Endodermal cell (in vitro differentiated cells): ENCODE measurements around the gene SMCP. TPM values are rescaled to one million over a fixed set of nuclear protein-coding genes. Genes with fewer than 3 reads are reported as not detected.

Experiments used
- DNase-seq: peaks from one replicate; pipeline ENCODE4 v3.0.0-alpha.2; 2017
- H3K27ac ChIP-seq: 2 replicates; pipeline ENCODE4 v1.5.1; 2013; ENCODE audit warnings: mild to moderate bottlenecking, low read depth, low read length, moderate library complexity
- H3K27me3 ChIP-seq: 2 replicates; pipeline ENCODE4 v1.6.1; 2013; ENCODE audit warnings: mild to moderate bottlenecking, low read length, moderate library complexity; ENCODE audit not compliant: insufficient read depth, control insufficient read depth, poor library complexity, severe bottlenecking
- H3K36me3 ChIP-seq: 2 replicates; pipeline ENCODE4 v1.7.0; 2013; ENCODE audit warnings: mild to moderate bottlenecking, low read length, moderate library complexity; ENCODE audit not compliant: control insufficient read depth, insufficient read depth
- H3K4me1 ChIP-seq: one replicate; pipeline ENCODE4 v1.7.0; 2013; ENCODE audit warnings: low read length; ENCODE audit not compliant: control insufficient read depth, insufficient read depth
- H3K4me3 ChIP-seq: 2 replicates; pipeline ENCODE4 v1.5.1; 2013; ENCODE audit warnings: mild to moderate bottlenecking, low read length, moderate library complexity
- H3K9ac ChIP-seq: 2 replicates; pipeline ENCODE4 v1.6.1; 2013; ENCODE audit warnings: mild to moderate bottlenecking, low read length, moderate library complexity; ENCODE audit not compliant: poor library complexity, severe bottlenecking; ENCODE audit errors: extremely low read depth
- H3K9me3 ChIP-seq: 2 replicates; pipeline ENCODE4 v1.6.1; 2013; ENCODE audit warnings: mild to moderate bottlenecking, low read length, moderate library complexity; ENCODE audit not compliant: control insufficient read depth
- H3K27ac Mint-ChIP-seq: 2 replicates; pipeline ENCODE4 v1.8.0; 2020; ENCODE audit warnings: mixed read lengths
- H3K27me3 Mint-ChIP-seq: 2 replicates; pipeline ENCODE4 v1.8.0; 2021; ENCODE audit warnings: mild to moderate bottlenecking, mixed read lengths; ENCODE audit not compliant: insufficient read depth
- H3K36me3 Mint-ChIP-seq: 2 replicates; pipeline ENCODE4 v1.8.0; 2020; ENCODE audit warnings: low read depth, mixed read lengths
- H3K4me1 Mint-ChIP-seq: 2 replicates; pipeline ENCODE4 v1.8.0; 2020; ENCODE audit warnings: mixed read lengths
- H3K4me3 Mint-ChIP-seq: 2 replicates; pipeline ENCODE4 v1.8.0; 2020; ENCODE audit warnings: mild to moderate bottlenecking, moderate library complexity, mixed read lengths
- H3K9me3 Mint-ChIP-seq: 2 replicates; pipeline ENCODE4 v1.8.0; 2020; ENCODE audit warnings: mild to moderate bottlenecking, mixed read lengths
- WGBS, 2 experiments: methylation state at CpG; one replicate each; pipeline versions ENCODE4 v1.1.5 to v1.1.7; 2013; ENCODE audit warnings: missing lambda C conversion rate in 2 of 2, mixed read lengths in 1 of 2; ENCODE audit not compliant: insufficient coverage in 1 of 2, insufficient read length in 1 of 2; 5-methylcytosine and 5-hydroxymethylcytosine counted together
- total RNA-seq, 2 donors: library from RNA; stranded (reverse); fragmentation: NEBNext Ultra II Directional in 1 of 2; extraction: Animal tissue kit (Norgen Biotek cat#: 25700) in 1 of 2; gene quantifications; 2 replicates in 1 of 2; 3 replicates in 1 of 2; pipeline ENCODE4 v1.2.1, GENCODE V29; 2021
- TF ChIP-seq, protein P1 (sequence below): fragments of 200-600 bp; sonication (generic); conservative IDR thresholded peaks from 2 replicates; pipeline ENCODE4 v1.5.0; 2021; ENCODE audit warnings: antibody characterized with exemption, mild to moderate bottlenecking

SMCP gene
- total RNA-seq, 2 donors from 2014 or later = not detected

DNA sequence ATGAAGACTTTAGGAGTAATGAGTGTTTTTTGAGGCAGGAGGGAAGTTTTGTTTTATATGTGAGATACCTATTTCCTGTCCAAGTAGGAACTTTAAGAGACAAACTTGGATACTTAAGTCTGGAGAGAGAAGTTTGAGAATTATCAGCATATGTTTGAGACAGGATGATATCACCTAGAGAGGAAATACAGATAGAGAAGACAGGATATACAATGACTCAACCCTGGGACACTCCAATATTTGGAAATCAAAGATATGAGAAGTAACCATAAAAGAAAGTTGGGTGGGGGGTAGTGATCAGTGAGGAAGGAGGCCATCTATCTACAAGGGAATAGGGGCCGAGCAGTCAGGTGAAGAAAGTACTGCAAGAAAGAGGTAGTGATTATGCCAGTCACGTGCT is 11.8 kb upstream of the SMCP start:
- Histone ChIP-seq H3K9me3 (peaks cover 52% of the 10 kb centered on the region), H3K9ac (no peak overlapping the region), H3K27ac (no peak overlapping the region), H3K4me3 (no peak overlapping the region), H3K36me3 (no peaks in the 10 kb centered on the region), H3K4me1 (no peaks in the 10 kb centered on the region), H3K27me3 (no peaks in the 10 kb centered on the region)
- TF ChIP-seq, protein P1, sequence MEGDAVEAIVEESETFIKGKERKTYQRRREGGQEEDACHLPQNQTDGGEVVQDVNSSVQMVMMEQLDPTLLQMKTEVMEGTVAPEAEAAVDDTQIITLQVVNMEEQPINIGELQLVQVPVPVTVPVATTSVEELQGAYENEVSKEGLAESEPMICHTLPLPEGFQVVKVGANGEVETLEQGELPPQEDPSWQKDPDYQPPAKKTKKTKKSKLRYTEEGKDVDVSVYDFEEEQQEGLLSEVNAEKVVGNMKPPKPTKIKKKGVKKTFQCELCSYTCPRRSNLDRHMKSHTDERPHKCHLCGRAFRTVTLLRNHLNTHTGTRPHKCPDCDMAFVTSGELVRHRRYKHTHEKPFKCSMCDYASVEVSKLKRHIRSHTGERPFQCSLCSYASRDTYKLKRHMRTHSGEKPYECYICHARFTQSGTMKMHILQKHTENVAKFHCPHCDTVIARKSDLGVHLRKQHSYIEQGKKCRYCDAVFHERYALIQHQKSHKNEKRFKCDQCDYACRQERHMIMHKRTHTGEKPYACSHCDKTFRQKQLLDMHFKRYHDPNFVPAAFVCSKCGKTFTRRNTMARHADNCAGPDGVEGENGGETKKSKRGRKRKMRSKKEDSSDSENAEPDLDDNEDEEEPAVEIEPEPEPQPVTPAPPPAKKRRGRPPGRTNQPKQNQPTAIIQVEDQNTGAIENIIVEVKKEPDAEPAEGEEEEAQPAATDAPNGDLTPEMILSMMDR = no peak
- Mint-ChIP-seq H3K27ac (no peak overlapping the region), H3K4me3 (no peak overlapping the region), H3K36me3 (no peaks in the 10 kb centered on the region), H3K9me3 (peaks cover 20% of the 10 kb centered on the region), H3K27me3 (no peaks in the 10 kb centered on the region), H3K4me1 (no peaks in the 10 kb centered on the region)
- DNase-seq = no peak
- WGBS, 2 experiments = 65 to 68% methylated on average over 2 of the region's 2 CpGs

DNA sequence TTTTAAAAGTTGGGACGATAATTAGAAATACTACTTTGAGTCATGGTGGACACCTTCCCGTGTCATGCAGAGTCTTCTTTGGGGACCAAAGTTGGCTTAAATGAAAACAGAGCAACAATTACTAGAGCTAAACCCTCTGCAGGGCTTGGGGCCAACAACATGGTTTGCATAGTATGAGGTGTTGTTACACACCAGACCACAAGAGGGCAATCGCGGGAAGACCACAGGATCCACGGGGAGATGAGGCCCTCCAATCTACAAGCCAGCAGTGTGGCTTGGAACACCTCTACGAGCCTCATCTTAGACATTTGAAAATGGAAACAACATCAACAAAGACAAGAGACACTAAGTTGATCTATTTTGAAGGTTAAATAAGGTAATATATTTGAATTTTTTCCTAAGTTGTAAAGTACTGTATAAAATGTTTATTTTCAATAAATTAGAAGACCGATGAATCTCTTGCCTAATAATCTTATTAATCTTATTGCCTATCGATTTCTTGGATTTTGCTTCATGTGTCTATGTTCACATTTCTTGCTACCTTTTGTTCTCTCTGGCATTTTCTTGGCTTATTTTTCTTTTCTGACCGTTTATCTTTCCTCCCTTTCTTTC is 8.2 kb upstream of the SMCP start:
- Mint-ChIP-seq H3K9me3 (peaks cover 3% of the 10 kb centered on the region), H3K27me3 (no peaks in the 10 kb centered on the region), H3K27ac (no peak overlapping the region), H3K36me3 (no peaks in the 10 kb centered on the region), H3K4me3 (no peak overlapping the region), H3K4me1 (no peaks in the 10 kb centered on the region)
- Histone ChIP-seq H3K9ac (no peak overlapping the region), H3K4me3 (no peak overlapping the region), H3K27me3 (no peaks in the 10 kb centered on the region), H3K27ac (no peak overlapping the region), H3K36me3 (no peaks in the 10 kb centered on the region), H3K4me1 (no peaks in the 10 kb centered on the region), H3K9me3 (peaks cover 32% of the 10 kb centered on the region)
- 40 to 43% methylated on average over 7 to 9 of the region's 9 CpGs for WGBS, 2 experiments
- TF ChIP-seq, protein P1 = peak; percentile 84
- peak; percentile 82 for DNase-seq

DNA sequence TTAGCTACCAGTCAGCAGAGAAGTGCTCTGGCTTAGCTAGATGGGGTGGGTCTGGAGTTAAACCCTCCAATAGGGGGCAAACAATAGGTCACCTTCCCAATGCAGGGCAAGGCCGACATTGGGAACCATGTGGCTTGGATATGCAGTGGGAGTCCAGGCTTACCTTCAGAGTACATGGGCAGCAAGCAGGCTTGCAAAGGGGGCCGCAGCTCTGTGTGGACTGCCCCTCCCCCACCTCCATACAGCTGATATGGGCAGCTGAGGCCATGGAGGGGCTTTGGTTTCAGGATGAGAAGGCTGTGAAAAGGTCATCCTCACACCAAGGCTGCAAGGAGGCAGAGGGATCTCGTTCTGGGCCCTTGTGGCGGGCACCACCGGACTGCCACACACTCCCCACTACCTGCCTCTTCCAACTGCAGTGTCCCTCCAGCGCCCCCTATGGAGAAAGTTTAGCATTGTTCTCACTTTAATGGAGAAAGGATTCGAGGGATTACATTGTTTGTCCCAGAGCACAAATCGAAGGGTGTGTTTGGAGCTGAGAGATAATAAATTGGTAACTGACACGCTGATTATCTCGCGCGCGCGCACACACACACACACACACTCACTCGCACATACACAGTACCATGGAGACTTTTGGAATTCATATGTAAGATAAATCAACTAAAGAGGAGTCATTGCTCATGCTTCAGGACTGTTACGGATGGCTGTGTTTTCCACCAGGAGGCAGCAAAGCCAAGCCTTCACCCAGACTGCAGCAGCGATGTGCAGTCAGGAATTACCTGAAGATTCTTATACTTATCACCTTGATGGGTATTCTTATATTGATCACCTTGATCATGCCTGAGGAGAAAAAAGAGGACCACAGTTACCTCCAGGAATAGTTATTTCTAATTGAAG is 7.0 kb upstream of the SMCP start:
- H3K9ac ChIP-seq = no peak overlapping the region
- no peaks in the 10 kb centered on the region for H3K36me3 Mint-ChIP-seq
- no peaks in the 10 kb centered on the region for H3K27me3 ChIP-seq
- H3K4me1 Mint-ChIP-seq = no peaks in the 10 kb centered on the region
- peaks cover 21% of the 10 kb centered on the region for H3K9me3 ChIP-seq
- peaks cover 12% of the 10 kb centered on the region for H3K9me3 Mint-ChIP-seq
- peak; percentile 53 for DNase-seq
- H3K27ac Mint-ChIP-seq = no peak overlapping the region
- no peak overlapping the region for H3K4me3 Mint-ChIP-seq
- WGBS, 2 experiments = 56 to 77% methylated on average over 4 to 13 of the region's 17 CpGs
- TF ChIP-seq, protein P1 = peak; percentile 71
- H3K27me3 Mint-ChIP-seq = no peaks in the 10 kb centered on the region
- no peak overlapping the region for H3K4me3 ChIP-seq
- H3K27ac ChIP-seq = no peak overlapping the region
- H3K4me1 ChIP-seq = no peaks in the 10 kb centered on the region
- H3K36me3 ChIP-seq = no peaks in the 10 kb centered on the region
